ENCODE measurements around the gene SLC47A2.
"Not testable (repeated sequence)": the region's sequence is repeated elsewhere in the genome, so short reads cannot be mapped to it uniquely, and the experiment has no call there.

Gene SLC47A2, protein sequence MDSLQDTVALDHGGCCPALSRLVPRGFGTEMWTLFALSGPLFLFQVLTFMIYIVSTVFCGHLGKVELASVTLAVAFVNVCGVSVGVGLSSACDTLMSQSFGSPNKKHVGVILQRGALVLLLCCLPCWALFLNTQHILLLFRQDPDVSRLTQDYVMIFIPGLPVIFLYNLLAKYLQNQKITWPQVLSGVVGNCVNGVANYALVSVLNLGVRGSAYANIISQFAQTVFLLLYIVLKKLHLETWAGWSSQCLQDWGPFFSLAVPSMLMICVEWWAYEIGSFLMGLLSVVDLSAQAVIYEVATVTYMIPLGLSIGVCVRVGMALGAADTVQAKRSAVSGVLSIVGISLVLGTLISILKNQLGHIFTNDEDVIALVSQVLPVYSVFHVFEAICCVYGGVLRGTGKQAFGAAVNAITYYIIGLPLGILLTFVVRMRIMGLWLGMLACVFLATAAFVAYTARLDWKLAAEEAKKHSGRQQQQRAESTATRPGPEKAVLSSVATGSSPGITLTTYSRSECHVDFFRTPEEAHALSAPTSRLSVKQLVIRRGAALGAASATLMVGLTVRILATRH

DNA sequence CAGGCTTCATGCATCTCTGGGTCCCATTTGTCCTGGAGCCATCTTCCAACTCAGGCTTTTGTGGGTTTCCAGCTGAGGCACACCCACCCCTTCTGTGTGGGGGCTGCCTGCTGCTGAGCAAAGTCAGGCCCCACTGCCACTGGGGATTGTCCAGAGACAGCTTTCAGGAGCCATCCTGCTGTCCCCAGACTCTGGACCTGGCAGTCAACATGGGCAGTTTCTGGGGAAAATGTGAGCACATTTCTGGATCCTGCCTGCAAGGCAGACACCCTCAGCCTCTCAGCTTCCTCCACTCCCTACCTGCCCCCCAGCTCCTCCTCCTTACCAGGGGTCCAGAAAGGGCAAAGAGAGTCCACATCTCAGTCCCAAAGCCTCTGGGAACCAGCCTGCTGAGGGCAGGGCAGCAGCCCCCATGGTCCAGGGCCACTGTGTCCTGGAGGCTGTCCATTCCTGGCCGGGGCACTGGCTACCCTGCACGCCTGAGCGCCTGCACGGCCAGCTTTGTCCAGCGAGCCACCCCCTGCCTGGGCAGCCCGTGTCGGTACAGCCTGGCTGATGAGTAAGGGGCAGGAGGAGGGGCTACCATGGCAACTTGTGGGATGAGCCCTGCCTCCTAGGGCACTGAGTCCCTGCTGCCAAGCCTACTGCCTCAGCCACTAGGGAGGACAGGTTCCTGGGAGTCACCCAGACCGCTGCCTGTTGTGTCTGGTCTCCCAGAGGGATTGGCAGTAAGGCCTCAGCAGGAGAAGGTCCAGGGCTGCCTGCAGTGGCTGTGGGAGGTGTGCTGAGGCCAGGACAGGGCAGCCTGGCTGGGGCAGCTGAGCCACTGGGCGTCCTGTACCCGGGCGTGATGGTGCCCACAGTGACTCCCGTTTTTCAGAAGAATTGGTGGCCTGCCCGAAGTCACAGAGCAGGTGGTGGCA lies at the start of gene SLC47A2:
Gene SLC47A2, minus strand, starts transcription at position 477 of the 923 bp plus-strand sequence. Its CDS starts 29 bp downstream, at position 448.
- no peak for DNase-seq

DNA sequence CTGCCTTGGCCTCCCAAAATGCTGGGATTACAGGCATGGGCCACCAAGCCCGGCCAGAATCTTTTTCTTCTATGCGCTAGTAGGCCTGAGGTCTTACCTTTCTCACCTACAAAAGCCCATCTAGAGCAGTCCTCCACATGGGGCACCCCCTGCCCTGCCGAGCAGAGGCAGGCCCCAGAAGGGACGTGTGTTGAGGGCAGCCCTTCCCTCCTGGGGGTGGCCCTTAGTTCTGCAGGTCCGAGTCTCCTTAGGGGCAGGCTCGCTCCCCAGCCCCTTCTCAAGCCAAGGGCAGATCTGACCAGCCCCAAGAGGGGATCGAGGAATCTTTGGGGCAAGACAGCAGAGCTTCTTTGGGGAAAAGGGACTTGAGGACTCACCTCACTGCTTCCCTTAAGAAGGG lies 49.6 kb upstream of the SLC47A2 start:
- no peak for DNase-seq

DNA sequence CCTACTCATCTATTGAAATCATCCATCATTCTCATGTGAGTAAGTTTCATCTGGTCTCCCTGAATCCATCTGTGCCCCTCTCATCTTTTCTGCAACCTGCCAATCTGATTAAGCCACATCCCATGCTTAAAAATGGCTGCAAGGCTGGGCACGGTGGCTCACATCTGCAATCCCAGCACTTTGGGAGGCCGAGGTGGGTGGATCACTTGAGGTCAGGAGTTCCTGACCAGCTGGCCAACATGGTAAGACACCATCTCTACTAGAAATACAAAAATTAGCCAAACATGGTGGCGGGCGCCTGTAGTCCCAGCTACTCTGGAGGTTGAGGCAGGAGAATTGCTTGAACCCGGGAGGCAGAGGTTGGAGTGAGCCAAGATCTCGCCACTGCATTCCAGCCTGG lies 47.6 kb upstream of the SLC47A2 start:
- DNase-seq = not testable (repeated sequence)

DNA sequence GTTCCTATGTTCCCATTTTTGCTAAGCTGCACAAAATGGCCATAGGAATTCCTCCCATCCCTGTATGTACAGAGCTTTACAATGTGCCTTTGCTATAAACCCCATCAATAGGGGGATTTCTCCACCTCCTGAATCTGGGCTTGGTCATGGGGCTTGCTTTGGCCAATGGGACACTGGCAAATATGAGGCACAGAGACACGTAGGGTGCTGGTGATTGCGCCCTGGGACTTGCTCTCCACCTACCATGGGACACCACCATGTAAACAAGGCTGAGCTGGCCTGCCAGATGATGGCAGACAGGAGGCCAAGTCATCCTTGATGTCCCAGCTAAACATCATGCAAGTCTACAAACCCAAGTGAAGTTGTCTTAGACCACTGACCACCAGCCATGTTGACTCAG lies 47.0 kb upstream of the SLC47A2 start:
- no peak for DNase-seq

DNA sequence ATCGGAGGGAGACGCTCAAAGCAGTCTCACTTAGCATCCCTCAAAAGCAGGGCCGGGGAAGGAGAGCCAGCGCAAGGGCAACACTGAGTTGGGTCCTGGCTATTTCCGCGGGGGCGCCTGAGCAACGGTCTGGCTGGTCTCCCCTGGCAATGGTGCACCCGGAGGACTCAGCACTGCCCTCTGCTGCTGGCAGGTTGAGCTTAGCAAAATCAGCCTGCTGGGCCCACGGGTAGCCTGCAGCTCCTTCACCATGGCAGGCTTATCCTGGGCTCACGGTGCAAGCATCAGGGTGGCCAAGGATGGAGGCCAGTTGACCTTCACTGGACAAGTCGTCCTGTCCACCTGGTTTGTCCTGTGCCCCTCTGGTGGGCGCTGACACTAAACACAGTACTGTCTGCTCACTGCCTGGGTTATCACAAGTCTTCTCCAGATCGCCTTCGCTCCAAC lies 46.2 kb upstream of the SLC47A2 start:
- DNase-seq = peak in 1 of 2 experiments; percentile 62

DNA sequence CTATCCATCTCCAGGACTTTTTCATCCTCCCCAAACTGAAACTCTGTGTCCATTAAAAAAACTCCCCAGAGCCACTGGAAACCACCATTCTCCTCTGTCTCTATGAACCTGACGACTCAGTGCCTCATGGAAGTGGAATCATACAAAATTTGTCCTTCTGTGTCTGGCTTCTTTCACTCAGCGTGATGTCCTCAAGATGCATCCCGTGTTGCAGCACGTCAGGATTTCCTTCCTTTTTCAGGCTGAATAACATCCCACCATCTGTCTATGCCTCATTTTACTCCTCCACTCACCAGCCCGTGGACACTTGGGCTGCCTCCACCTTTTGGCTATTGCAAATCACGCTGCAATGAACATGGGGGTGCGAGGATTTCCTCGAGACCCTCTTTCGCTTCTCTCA lies 44.4 kb upstream of the SLC47A2 start:
- no peak for DNase-seq

DNA sequence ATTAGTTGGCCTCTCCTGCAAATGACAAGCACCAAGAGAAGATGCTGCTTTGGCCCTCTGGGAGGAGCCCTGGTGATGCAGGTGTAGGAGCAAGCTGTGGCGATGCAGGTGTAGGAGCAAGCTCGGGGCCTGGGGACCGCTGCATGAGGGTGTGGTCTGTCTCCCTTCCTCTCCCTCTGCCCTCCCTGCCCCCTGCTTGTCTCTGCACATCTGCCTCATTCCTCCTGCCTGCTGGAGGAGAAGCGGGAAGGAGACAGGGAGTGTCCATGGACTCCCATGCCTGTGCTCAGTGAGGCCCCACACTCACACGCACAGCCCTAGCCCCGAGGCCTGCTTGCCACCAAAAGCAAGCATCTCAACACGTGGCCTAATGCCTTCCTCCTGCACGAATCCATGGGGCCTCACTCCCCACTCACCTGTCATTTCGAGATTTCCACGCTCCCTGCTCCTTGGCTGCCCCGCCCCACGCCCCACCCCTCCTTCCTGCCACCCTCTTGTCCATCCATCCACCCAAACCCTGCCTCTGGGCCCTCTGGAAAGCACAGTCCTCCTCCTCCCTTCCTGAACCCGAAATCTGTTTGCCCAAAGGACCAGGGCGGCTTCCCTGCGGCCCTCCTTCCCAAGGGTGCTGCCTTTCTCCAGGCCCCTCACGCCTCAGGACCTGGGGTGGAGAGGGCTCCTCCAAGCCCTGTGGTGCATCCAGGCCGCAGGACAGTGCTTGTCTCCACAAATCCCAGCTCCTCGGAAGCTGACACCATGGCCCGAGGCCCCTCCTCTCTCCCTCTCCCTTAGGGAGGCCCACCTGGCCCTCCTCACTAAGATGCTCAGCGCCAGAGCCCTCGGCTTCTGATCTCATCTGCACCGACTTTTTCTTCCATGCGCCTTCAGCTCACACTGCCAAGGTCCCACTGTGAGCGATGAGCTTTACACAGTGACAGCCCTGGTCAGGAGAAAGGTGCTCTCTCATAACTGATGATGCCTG lies 43.5 kb upstream of the SLC47A2 start:
- DNase-seq = no peak

DNA sequence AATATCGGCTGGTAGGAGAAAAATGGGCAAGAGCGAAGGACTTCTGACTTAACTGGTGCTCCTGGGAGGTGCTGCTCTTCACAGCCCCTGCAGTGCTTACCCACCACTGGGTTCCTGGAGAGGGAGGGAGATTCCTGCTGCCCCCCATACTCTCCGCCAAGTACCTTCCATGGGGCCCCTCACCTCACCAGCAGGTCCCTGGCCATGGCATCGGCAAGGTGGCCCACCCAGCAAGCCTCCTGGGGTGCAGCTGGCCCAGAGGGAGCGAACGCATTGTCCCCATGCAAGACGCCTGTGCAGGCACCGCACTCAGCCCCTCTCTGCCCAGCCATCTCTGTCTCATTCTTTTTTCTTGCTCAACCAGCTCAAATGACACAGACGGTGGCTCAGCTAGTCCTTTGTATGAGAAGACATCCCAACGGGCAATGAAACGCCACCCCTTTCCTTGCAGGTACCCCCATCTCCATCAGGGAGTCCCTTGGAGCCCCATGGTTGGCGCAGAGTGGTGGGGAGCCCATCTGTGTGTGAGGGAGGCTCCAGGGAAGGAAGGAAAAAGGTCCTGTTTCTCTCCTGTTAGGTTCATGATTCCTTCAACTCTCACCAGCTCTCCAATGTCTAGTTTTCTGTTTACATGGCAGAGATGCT lies 41.3 kb upstream of the SLC47A2 start:
- DNase-seq = no peak

DNA sequence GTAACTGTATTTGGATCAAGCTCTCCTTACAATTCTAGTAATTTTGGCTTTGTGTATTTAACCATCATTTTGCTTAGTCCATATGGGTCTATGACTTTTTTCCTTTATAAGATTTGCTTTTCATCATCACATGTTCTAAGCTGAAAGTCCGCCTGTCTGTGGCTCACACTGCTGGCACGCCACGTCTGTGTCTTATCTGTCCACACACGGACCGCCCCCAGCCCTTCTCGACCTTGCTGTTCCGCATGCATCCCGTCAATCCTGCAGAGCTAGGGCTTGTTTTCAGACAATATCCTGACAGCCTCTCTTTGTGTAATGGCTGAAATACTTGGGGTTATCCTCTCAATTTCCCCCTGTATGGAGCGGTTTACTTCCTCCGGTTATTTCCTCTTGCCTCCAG lies 40.2 kb upstream of the SLC47A2 start:
- DNase-seq = no peak

DNA sequence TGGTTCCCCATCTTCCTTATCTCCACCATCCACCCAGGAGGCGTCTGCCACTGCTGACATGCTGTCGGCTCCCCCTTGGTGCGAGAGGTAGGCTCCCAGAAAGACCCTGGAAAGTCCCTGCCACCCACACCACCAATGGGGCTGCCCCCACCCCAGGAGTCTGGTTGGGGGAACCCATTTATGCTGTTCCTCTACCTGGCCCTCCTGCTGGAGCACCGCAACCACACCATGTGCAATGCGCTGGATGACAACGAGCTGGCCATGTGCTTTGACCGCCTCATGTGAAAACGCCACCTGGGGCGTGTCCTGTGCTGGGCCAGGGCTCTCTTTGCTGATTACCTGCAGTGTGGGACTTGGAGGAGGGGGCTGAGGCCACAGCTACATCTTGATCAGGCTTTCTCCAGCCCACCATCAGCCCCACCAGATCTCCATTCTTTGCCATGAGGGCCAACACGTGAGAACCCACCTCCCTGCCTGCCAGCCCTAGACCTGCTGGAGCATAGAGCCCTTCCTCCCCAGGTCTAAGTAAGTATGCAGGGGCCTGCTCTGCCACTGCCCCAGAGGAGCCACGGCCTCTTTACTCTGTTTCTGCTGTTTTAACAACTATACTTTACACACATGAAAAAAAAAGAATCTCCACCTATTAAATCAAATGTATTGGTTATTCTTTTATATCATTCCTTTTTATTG lies 39.6 kb upstream of the SLC47A2 start:
- DNase-seq = no peak

DNA sequence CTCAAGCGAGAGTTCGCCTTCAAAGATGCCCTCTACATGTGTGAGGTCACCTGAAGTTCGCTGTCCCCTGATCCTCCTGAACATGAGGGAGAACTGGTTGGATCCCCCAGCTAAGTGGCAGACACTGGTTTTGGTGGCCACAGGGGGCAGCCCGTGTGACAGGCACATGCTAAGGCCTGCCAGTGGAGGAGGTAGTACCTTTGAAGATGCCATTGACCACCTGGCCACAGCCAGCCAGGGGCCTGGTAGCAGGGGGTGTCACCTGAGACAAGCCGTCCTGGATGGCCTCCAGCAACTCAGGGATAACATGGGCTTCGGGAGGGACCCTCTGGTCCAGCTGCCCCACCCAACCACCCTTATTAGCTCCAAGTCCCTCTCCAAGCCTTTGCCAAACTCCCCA lies 39.0 kb upstream of the SLC47A2 start:
- no peak for DNase-seq

DNA sequence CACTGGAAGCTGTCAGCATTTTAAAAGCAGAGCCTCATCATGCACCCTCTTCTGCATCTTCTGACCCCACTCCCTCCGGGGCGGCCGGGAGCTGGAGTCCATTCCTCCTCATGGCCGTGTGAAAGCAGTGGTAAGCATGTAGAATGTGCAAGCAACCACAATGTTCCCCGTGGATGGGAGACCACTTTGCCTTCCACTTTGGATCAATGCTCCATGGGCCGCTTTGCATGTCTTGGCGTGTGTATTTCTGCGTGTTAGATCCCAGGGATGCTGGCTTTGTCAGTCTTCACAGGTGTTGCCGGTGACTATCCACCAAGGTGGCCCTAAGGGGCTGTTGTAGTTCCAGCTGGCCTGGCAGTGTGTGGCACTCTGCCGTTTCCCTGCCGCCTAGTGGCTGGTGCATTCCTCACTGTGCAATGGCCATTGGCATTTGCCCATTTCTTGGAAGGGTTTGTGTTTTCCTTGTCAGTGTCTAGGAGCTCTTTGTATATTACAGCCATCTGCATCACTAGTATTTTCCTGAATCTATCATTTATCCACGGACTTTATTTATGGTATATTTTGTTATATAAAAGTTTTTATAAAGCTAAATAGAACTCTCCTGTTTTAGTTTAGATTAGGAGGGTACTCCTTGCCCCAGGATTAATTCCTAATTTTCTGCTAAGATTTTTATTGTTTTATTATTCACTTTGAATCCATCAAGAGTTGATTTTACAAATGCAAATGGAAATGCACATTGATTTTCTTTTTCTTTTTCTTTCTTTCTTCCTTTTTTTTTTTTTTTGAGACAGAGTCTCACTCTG lies 37.5 kb upstream of the SLC47A2 start:
- peak in 1 of 2 experiments; percentile 60 for DNase-seq

DNA sequence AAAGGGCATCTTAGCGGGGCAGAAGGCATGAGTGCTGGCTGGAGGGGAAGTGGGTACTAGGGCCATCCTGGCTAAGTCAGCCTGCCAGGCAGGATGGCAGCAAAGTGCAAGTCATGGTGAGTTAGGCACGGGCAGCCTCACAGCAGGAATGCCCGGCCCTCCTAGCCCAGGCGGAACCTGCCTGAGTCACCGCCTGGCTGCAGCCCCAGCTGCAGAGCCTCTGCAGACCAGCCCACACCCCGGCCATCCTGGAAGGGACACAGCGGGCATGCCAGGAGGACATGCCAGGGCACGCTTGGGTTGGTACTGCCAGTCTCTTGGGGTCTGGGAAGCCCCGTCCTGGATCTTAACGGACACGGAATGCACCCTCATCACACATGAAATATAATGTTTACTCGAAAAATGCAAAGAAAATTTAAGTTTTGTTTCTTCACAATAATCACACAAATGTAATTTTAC lies 36.7 kb upstream of the SLC47A2 start:
- DNase-seq = peak in 1 of 2 experiments; percentile 12

DNA sequence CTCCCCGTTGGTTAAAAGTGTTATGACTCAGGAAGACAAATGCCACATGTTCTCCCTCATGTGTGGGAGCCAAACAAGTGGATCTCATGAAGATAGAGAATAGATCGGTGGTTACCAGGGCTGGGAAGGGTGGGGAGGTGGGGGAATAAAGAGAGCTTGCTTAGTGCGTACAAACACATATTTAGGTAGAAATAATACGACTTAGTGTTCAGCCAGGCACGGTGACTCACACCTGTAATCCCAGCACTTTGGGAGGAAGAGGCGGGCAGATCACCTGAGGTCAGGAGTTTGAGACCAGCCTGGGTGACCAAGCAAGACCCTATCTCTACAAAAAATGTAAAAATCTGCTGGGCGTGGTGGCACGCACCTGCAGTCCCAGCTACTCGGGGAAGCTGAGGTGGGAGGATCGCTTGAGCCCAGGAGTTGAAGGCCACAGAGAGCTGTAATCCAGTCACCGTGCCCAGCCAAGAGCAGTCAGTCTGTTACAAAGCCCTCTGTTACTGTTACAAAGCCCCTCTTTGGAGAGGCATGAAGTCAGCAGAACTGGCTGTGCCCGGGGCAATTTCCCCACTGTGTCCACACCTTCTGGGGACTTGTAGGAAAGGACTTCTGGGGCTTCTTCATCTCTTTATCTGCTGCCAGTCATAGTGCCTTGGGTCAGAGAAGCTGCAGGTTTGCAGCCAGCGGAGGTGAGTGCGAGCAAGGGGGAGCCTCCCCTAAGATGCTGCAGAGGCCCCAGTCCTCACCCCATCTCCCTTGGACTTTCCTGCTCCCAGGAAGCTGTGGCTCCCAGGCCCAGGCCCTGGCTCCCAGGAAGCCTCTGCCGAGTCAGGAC lies 36.0 kb upstream of the SLC47A2 start:
- no peak for DNase-seq

DNA sequence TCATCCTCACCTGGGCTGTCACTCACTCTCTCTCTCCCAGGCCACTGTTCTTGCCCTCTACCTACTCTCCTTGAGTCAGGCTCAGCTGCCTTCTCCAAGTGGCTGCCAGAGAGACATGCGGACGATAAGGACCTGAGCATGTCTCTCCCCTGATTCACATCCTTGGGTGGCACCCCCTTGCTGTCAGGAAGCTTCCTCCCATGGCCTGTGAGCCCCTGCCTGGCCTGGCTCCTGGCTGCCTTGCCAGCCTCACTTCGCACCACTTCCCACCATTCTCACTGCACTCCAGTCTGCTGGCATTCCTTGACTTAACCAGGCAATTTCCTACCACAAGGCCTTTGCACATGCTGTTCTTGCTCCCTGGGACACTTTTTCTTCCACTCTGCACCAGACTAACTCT lies 34.5 kb upstream of the SLC47A2 start:
- DNase-seq = no peak

DNA sequence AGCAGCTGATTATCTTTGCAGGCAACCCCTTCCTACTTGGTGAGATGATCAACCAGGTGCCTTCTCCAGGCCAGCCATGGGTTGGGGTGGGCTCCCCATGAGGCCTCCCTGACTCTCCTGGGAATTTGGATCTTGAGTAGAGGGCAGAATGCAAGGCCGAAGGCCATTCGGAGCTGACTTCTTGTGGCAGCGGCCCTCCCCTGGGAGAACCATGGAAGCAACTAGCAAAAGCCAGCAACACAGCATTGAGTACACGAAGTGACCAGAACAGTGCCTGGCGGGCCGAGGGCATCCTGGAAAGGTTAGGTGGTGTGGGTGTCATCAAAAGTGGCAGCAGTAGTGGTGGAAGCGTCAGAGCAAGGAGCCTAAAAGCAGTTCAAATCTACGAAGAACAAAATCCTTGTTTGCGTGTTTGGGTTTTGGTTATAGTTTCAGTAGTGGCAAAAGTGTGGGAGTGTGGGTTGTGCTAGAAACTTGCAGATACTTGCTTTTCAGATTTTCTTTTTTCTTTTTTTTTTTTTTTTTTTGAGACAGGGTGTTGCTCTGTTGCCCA lies 33.7 kb upstream of the SLC47A2 start:
- no peak for DNase-seq

DNA sequence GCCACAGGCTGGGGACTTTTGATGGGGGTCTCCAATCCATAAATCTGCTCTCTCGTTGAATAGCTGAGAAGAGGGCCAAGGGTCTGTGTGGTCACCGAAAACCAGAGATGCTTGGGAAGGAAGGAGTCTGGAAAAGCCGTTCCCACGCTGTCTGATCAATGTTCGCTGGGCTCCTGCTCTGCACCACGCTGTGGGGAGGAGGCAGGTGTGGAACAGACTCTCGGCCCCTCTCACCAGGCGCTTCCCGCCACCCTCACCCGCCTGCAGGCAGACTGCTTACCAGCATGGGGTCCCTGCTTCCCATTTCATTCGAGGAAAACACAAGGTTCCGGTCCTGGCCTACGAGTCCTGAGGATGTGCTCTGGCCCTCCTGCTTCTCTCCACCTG lies 32.4 kb upstream of the SLC47A2 start:
- no peak for DNase-seq

Data from NCI-H526 (cell line).